Measurements from ENCODE around the gene SPACDR.

Gene SPACDR

DNA sequence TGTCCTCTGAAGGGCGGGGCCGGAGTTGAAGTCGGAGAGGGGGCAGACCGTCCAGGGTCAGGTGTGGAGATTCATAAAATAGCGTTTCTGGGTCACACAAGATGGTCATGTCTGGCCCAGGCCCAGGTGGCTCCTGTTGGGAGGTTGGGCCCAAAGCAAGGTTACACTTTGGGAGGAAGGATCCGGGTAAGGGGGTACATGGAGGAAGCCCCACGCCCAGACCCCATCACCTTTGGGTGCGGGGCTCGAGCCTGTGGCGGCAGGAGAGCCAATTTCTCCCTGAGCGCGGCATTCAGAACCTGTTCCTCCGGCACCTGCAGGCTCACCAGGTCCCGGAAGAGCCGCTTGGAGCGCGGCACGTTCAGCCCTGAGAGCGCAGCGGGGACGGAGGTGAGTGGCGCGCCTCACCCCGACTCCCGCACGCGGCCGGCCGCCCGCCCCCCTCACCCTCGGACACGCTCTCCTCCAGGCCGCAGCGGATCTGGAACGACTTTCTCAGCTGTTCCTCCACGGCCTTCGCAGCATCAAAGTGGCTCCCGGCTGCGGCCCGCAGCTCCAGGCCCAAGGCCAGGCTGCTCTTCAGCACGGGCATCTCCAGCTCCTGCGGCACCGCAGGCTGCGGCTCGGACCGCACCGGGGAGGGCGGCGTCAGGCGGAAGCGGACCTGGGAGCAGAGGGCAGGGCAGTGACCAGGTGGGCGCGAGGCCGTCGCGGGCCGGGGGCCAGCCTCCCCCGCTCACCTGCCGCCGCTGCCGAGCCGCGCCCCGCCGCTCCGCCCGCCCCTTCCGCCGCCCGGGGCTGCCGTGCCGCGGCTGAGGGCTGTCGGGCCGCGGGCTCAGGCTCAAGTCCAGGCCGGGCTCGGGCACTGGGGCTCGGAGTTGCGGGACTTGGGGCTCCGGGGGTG is 28.4 kb downstream of the SPACDR start:
- no peaks in the 10 kb centered on the region for H3K9me3 ChIP-seq (ENCODE audit: control insufficient read depth, low read length)
- H3K36me3 ChIP-seq (ENCODE audit: control insufficient read depth, insufficient read depth, low read length) = peaks cover 6% of the 10 kb centered on the region
- no peaks in the 10 kb centered on the region for H3K27me3 ChIP-seq (ENCODE audit: control insufficient read depth, insufficient read depth, low read length)
- H3K4me3 ChIP-seq (ENCODE audit: low read length) = peak overlapping the region; percentile 50
- peak overlapping the region; percentile 87 for H3K9ac ChIP-seq (ENCODE audit: low read length)
- peaks cover 29% of the 10 kb centered on the region for H3K4me1 ChIP-seq (ENCODE audit: control insufficient read depth, insufficient read depth, low read length)

DNA sequence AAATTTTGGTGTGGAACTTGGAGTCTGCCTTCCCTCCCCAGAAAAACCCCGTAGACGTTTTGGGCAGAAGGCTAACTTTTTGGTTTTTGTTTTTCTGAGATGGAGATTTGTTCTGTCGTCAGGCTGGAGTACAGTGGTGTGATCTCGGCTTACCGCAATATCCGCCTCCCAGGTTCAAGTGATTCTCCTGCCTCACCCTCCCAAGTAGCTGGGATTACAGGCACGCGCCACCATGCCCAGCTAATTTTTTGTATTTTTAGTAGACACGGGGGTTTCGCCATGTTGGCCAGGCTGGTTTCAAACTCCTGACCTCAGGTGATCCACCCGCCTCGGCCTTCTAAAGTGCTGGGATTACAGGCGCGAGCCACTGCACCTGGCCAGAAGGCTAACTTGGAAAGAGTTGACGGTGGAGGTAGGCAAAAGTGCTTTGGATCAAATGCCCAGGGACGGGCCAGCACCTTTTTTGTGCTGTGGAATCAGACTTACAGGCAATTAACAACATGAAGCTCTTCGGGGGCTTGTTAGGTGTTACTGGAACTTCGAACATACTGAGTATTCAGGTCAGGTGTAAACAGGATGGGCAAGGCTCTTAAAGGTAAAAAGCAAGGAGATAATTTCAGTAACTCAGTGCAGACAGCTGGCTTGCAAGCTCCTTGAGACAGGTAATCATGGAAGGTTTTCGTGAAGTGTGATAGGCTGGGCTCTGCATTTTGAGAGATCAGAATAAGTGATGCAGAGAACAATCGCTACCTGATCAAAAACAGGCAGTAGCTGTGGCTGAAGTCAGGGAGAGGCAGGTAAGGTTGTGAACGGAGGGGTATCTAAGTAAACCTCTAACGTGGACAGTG is 29.5 kb downstream of the SPACDR start:
- Histone ChIP-seq H3K9ac (ENCODE audit: low read length) (peak overlapping the region; percentile 87), H3K27me3 (ENCODE audit: control insufficient read depth, insufficient read depth, low read length) (no peaks in the 10 kb centered on the region), H3K4me1 (ENCODE audit: control insufficient read depth, insufficient read depth, low read length) (peaks cover 33% of the 10 kb centered on the region), H3K4me3 (ENCODE audit: low read length) (no peak overlapping the region), H3K9me3 (ENCODE audit: control insufficient read depth, low read length) (no peaks in the 10 kb centered on the region), H3K36me3 (ENCODE audit: control insufficient read depth, insufficient read depth, low read length) (peaks cover 6% of the 10 kb centered on the region)

DNA sequence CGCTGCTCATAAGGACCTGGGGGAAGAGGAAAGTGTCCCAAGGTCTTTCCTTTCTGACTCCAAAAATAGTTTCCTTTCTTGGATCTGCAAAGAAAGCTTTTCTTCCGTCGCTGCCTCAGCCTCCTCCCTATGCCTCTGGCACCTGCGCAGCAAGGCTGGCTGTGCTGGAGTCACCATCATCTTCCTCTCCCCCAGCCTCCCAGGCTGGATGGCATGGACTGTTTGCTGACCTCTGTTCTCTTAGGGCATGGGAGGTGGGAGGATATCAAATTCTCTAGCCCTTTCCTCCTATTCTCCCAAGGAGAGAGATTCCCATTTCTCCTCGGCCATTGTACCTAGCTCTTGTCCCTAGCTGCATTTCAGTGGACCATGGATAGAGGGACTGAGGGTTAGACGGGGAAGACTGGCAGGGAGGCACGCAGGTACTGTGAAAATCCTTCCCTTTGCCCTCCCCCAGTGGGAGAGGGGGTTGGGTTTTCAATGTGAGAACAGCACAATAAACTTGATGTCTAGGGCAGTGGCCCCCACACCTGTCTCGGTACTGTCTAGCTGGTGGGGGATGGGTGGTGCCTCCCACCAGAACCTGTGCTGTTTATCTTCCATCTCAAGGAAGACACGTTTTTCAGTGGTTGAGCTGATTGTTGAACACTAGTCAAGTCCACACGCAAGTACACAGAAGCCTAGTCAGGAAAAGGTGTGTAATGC is 30.3 kb downstream of the SPACDR start:
- no peak overlapping the region for H3K4me3 ChIP-seq (ENCODE audit: low read length)
- no peak overlapping the region for H3K9ac ChIP-seq (ENCODE audit: low read length)
- H3K27me3 ChIP-seq (ENCODE audit: control insufficient read depth, insufficient read depth, low read length) = no peaks in the 10 kb centered on the region
- peaks cover 33% of the 10 kb centered on the region for H3K4me1 ChIP-seq (ENCODE audit: control insufficient read depth, insufficient read depth, low read length)
- H3K36me3 ChIP-seq (ENCODE audit: control insufficient read depth, insufficient read depth, low read length) = peaks cover 6% of the 10 kb centered on the region
- no peaks in the 10 kb centered on the region for H3K9me3 ChIP-seq (ENCODE audit: control insufficient read depth, low read length)

DNA sequence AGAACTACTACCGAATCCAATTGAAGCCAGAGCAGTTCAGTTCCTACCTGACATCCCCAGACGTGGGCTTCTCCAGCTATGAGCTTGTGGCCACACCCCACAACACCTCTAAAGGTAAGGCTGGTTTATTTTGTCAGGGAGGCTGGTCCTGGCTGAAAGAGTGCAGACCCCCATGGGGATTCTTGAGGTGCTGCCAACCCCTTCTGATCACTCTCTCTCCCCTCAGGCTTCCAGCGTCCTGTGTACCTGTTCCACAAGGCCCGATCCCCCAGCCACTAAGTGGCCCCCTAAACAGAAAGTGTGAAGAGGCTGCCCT is 30.8 kb downstream of the SPACDR start:
- Histone ChIP-seq H3K4me1 (ENCODE audit: control insufficient read depth, insufficient read depth, low read length) (peaks cover 33% of the 10 kb centered on the region), H3K27me3 (ENCODE audit: control insufficient read depth, insufficient read depth, low read length) (no peaks in the 10 kb centered on the region), H3K36me3 (ENCODE audit: control insufficient read depth, insufficient read depth, low read length) (peaks cover 6% of the 10 kb centered on the region), H3K4me3 (ENCODE audit: low read length) (no peak overlapping the region), H3K9ac (ENCODE audit: low read length) (no peak overlapping the region), H3K9me3 (ENCODE audit: control insufficient read depth, low read length) (no peaks in the 10 kb centered on the region)

DNA sequence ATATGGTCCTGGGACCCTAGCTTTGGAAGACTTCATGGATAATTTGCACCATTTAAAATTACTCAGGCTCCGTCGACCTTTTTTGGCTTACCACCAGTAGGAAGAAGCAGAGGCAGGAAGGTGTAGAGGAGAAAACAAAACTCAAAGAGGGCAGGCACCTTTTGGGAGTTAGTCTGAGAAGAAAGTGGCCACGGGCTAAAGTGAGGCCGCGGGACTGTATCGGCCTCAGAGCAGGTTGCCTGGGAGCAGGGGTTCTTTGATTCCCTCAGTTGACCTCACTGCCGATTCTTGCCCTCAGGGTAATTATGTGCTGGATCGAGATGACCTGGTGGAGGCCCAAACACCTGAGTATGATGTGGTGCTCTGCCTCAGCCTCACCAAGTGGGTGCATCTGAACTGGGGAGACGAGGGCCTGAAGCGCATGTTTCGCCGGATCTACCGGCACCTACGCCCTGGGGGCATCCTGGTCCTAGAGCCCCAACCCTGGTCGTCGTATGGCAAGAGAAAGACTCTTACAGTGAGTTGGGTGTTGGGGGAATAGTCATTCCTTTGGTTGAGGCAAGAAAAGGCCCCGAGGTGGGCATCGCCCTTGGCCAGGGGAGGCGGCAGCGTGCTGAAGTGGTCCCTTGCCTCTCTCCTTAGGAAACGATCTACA is 31.3 kb downstream of the SPACDR start:
- Histone ChIP-seq H3K27me3 (ENCODE audit: control insufficient read depth, insufficient read depth, low read length) (no peaks in the 10 kb centered on the region), H3K36me3 (ENCODE audit: control insufficient read depth, insufficient read depth, low read length) (peaks cover 6% of the 10 kb centered on the region), H3K9ac (ENCODE audit: low read length) (no peak overlapping the region), H3K4me3 (ENCODE audit: low read length) (no peak overlapping the region), H3K9me3 (ENCODE audit: control insufficient read depth, low read length) (no peaks in the 10 kb centered on the region), H3K4me1 (ENCODE audit: control insufficient read depth, insufficient read depth, low read length) (peaks cover 37% of the 10 kb centered on the region)

DNA sequence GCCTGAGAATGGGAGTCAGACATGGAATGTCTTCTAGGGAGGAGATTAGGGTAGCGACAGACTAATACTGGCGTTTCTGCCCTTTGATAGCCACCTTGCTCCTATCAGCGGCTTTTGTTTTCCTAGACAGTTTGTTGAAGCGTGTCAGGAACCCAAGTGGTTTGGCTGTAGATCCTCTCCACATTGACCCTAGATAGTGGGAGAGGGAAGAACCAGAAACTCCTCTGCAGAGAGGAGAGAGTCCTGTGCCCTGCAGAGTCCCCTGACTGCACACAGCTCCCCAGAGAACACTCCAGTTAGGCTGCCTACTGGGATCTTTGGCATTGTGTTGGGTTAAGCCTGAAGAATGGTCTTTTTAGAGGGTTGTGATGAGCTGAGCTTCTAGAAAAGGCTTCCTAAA is 32.0 kb downstream of the SPACDR start:
- peaks cover 6% of the 10 kb centered on the region for H3K36me3 ChIP-seq (ENCODE audit: control insufficient read depth, insufficient read depth, low read length)
- H3K9me3 ChIP-seq (ENCODE audit: control insufficient read depth, low read length) = no peaks in the 10 kb centered on the region
- H3K27me3 ChIP-seq (ENCODE audit: control insufficient read depth, insufficient read depth, low read length) = no peaks in the 10 kb centered on the region
- H3K9ac ChIP-seq (ENCODE audit: low read length) = peak overlapping the region; percentile 13
- no peak overlapping the region for H3K4me3 ChIP-seq (ENCODE audit: low read length)
- peaks cover 38% of the 10 kb centered on the region for H3K4me1 ChIP-seq (ENCODE audit: control insufficient read depth, insufficient read depth, low read length)

DNA sequence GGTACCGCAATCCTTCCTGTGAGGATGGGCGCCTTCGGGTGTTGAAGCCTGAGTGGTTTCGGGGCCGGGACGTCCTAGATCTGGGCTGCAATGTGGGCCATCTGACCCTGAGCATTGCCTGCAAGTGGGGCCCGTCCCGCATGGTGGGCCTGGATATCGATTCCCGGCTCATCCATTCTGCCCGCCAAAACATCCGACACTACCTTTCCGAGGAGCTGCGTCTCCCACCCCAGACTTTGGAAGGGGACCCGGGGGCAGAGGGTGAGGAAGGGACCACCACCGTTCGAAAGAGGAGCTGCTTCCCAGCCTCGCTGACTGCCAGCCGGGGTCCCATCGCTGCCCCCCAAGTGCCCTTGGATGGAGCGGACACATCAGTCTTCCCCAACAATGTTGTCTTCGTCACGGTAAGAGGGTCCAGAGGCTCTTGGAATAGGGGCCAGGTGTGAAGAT is 32.7 kb downstream of the SPACDR start:
- Histone ChIP-seq H3K27me3 (ENCODE audit: control insufficient read depth, insufficient read depth, low read length) (no peaks in the 10 kb centered on the region), H3K36me3 (ENCODE audit: control insufficient read depth, insufficient read depth, low read length) (peaks cover 6% of the 10 kb centered on the region), H3K4me3 (ENCODE audit: low read length) (no peak overlapping the region), H3K9me3 (ENCODE audit: control insufficient read depth, low read length) (no peaks in the 10 kb centered on the region), H3K9ac (ENCODE audit: low read length) (peak overlapping the region; percentile 92), H3K4me1 (ENCODE audit: control insufficient read depth, insufficient read depth, low read length) (peaks cover 34% of the 10 kb centered on the region)

DNA sequence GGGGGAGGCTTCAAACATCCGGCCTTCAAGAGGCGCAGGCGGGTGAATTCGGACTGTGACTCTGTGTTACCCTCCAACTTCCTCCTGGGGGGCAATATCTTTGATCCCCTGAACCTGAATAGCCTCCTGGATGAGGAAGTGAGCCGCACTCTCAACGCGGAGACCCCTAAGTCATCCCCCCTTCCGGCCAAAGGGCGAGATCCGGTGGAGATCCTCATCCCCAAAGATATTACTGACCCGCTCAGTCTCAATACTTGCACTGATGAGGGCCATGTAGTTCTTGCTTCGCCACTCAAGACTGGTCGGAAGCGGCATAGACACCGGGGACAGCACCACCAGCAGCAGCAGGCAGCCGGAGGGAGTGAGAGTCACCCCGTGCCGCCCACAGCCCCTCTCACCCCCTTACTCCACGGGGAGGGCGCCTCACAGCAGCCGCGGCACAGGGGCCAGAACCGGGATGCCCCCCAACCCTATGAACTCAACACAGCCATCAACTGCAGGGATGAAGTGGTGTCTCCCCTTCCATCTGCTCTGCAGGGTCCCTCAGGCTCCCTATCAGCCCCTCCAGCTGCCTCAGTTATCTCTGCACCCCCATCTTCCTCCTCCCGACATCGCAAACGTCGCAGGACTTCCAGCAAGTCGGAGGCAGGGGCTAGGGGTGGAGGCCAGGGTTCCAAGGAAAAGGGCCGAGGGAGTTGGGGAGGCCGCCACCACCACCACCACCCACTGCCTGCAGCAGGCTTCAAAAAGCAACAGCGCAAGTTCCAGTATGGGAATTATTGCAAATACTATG is 33.4 kb downstream of the SPACDR start:
- Histone ChIP-seq H3K9ac (ENCODE audit: low read length) (peak overlapping the region; percentile 92), H3K9me3 (ENCODE audit: control insufficient read depth, low read length) (no peaks in the 10 kb centered on the region), H3K4me1 (ENCODE audit: control insufficient read depth, insufficient read depth, low read length) (peaks cover 34% of the 10 kb centered on the region), H3K36me3 (ENCODE audit: control insufficient read depth, insufficient read depth, low read length) (peaks cover 6% of the 10 kb centered on the region), H3K27me3 (ENCODE audit: control insufficient read depth, insufficient read depth, low read length) (no peaks in the 10 kb centered on the region), H3K4me3 (ENCODE audit: low read length) (peak overlapping the region; percentile 64)

DNA sequence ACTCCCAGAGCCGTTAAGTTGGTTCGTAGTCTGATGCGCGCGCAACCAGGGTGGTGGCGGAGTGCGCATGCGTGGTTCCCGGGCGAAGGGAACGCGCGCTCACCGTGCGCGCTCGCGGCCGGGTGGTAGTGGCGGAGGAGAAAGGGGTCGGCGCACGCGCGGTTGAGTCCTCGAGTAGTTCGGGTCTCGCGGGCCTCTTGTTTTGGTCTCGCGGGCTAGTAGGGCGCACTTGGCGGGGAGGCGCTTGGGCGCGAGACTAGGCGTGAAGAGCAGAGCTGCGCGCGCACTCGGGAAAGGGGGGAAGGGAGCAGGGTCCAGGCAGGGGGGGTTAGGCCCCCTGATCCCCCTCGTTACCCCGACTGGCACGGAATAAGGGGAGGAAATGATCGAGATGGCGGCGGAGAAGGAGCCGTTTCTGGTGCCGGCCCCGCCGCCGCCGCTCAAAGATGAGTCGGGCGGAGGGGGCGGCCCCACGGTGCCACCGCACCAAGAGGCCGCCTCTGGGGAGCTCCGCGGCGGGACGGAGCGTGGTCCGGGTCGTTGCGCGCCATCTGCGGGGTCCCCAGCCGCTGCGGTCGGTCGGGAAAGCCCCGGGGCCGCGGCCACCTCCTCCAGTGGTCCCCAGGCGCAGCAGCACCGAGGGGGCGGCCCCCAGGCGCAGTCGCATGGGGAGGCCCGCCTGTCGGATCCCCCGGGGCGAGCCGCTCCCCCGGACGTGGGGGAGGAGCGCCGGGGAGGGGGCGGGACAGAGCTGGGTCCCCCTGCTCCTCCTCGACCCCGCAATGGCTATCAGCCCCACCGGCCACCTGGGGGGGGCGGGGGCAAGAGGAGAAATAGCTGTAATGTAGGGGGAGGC is 34.2 kb downstream of the SPACDR start, which contains the start of gene MEPCE:
TSS of gene MEPCE (plus strand) at position 195 of the 856 bp plus-strand sequence. CDS start at position 383, 188 bp downstream.
- peaks cover 27% of the 10 kb centered on the region for H3K4me1 ChIP-seq (ENCODE audit: control insufficient read depth, insufficient read depth, low read length)
- peaks cover 6% of the 10 kb centered on the region for H3K36me3 ChIP-seq (ENCODE audit: control insufficient read depth, insufficient read depth, low read length)
- H3K9me3 ChIP-seq (ENCODE audit: control insufficient read depth, low read length) = no peaks in the 10 kb centered on the region
- H3K9ac ChIP-seq (ENCODE audit: low read length) = peak within 1 kb of the TSS; percentile 92
- H3K4me3 ChIP-seq (ENCODE audit: low read length) = peak within 1 kb of the TSS; percentile 64
- no peaks in the 10 kb centered on the region for H3K27me3 ChIP-seq (ENCODE audit: control insufficient read depth, insufficient read depth, low read length)

DNA sequence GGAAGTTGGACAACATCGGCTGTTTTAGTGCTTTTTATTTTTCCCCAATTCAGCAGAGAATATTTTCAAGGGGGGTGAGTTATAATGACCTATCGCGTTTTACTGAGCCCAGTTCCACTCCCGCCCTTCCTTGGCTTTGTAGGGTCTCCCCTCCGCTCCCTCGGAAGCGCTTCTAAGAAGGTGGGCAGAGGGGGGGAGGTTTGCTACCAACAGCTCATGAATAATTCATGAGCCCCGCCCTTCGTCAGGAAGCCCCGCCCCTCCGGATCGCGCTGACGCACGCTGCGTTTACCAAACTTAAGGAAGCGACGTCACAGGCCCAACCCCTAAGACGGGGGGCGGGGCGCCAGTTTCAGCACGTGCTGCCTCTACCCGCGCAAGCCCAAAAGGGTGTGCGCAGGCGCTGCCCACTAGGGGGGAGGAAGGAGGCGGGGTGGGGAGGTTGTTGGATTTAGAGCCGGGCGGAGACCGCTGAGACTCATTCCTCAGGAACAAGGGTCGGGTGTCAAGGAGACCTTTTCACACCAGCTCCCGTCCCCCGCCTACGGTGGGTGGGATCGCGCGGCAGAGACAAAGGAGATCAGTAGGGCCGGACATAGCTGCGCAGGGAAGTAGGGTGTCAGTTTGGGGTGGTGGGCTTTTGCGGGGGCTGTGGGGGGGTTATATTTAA is 35.0 kb downstream of the SPACDR start:
- Histone ChIP-seq H3K9ac (ENCODE audit: low read length) (peak overlapping the region; percentile 92), H3K27me3 (ENCODE audit: control insufficient read depth, insufficient read depth, low read length) (no peaks in the 10 kb centered on the region), H3K36me3 (ENCODE audit: control insufficient read depth, insufficient read depth, low read length) (peaks cover 6% of the 10 kb centered on the region), H3K4me3 (ENCODE audit: low read length) (peak overlapping the region; percentile 64), H3K9me3 (ENCODE audit: control insufficient read depth, low read length) (no peaks in the 10 kb centered on the region), H3K4me1 (ENCODE audit: control insufficient read depth, insufficient read depth, low read length) (peaks cover 21% of the 10 kb centered on the region)
